Measurements from ENCODE around the gene XXYLT1.

XXYLT1 gene

DNA sequence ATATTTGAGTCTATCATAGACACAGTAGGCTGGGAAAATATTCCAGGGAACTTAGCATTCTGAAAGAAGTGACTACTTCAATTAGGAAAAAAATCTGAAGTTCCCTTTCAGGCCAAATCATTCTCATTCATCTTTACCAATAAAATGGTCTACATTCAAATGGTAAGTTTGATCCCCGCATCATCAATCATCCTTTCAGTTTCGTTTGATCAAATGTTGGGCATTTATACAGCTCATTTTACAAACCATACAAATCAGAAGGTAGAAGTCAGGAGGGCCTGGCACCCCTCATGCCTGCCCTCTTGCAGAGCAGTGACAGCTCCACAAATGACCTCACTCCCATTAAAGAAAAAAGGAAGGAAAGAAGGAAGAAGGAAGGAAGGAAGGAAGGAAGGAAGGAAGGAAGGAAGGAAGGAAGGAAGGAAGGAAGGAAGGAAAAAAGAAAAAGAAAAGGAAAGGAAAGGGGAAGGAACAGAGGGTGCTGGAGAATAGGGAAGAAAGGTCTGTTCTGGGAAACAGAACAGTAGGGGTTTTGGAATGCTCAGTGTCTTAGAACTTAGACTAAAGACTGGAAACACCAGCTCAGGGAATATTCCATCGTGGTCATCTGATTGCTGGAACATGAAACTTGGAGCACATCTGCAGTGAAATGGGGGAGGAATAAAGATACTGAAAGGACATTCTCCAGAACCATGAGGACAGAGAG lies 86.1 kb downstream of the XXYLT1 start:
- no peak for DNase-seq (ENCODE audit: low read depth in 2 of 2)

DNA sequence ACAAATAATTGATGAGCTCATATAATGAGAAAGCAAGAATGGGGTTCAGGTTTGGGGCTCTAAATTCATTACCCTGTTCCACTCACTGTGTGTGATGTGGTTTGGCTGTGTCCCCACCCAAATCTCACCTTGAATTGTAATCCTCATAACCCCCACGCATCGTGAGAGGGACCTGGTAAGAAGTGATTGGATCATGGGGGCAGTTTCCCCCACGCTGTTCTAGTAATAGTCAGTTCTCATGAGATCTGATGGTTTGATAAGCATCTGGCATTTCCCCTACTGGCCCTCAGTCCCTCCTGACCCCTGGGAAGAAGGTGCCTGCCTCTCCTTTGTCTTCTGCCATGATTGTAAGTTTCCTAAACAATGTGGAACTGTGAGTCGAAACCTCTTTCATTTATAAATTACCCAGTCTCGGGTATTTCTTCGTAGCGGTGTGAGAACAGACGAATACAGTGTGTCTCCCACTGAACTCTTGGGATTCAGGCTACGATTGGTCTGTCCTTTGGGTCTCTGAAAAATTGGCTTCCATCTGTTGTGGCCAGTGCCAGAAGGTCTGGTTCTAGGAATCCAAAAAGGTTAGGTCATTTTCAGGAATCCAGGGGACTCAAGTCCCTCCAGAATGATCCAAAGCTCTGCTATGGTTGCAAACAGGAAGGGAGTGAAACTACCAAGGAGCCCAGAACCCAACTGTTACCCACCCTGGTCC lies 87.7 kb downstream of the XXYLT1 start:
- no peak for DNase-seq (ENCODE audit: low read depth in 2 of 2)

DNA sequence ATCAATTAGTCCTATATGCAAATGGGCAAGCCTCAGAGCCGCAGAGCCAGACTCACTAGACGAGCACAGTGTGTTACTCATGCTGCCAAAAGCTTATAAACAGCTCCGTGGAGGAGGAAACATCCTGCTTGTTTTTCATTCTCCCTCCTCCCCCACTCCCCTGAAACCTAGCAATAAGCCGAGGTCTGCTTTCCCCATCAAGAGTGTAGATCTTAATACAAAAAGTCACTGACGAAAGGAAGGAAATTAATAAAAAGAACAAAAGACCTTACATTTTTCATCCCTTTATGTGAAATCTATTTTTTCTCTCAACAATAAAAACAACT lies 88.5 kb downstream of the XXYLT1 start:
- DNase-seq (ENCODE audit: low read depth in 2 of 2), result no peak

DNA sequence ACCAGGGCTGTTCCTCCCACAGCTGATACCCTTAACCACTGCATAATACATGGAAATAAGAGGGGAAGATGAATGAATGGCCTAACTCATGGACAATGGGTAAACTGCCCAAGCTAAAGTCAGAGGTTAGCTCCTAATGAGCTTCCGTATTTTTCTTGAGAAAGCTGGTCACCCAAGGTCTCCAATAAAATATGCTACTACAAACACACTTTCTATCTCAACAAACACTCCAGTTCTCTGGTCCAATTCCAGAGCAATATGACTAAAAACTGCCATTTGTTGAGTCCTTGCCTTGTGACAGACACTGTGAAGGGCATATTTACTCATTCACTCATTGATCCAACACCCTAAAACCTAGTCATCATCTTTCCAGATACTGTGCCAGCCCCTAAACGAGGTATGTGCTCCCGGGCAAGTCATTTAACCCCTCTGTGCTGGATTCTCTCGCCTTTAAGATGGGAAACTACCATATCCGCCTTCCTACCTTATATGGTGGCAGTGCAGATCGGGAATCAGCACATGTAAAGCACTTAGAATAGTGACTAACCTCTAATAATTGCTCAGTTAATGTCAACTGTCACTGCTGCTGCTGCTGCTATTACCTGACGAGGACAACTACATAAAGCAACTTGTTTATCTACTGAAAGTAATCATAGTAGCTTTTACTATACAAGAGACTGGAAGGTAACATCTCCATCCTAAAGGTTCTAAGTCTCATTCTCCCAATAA lies 89.1 kb downstream of the XXYLT1 start:
- no peak for DNase-seq (ENCODE audit: low read depth in 2 of 2)

DNA sequence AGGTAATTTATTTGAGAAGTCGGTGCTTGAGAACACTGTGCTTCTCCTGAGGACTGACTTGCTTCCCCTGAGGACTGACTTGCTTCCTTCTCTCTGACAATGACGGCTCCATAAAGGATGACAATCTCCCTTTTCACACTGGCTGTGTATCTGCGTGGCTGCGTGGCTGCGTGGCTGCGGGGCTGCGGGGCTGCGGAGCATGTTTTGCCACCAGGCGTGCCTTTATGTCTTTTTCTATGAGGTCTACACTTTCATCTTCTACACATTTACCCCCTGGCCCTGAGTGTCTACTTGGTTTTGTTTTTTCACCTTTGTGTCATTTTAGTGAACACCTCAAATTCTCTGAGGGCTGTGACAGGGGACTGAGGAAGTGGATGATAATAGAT lies 89.9 kb downstream of the XXYLT1 start:
- DNase-seq (ENCODE audit: low read depth in 2 of 2), result no peak

DNA sequence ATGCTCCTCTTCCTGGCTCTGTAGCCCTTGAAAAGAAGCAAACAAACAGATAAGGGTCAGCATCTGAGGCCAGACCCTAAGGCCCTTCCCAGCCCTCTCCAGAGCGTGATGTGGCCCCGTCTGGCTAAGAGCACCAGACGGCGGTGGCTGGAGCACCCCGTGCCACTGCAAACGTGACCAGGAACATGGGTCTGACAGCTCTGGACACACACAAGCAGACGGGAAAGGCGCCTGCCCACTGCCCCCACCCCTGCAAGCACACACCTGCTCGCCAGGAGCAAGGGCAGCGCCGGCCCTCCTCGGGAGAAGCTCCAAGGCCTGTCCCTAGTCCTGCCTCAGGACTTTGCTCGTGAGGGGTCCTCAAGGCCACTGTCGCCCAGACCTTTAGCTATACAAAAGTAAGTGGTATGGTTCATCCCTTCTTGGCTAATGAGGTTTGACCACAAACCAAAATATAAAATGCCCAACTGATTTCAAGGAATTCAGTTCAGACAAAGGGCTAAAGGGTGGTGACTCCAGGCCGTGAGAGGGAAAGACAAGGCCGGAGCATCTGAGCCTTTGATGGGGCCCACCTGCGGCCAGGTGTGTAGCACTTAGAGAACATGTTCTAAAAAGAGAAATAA lies 90.4 kb downstream of the XXYLT1 start:
- DNase-seq (ENCODE audit: low read depth in 2 of 2), result no peak

DNA sequence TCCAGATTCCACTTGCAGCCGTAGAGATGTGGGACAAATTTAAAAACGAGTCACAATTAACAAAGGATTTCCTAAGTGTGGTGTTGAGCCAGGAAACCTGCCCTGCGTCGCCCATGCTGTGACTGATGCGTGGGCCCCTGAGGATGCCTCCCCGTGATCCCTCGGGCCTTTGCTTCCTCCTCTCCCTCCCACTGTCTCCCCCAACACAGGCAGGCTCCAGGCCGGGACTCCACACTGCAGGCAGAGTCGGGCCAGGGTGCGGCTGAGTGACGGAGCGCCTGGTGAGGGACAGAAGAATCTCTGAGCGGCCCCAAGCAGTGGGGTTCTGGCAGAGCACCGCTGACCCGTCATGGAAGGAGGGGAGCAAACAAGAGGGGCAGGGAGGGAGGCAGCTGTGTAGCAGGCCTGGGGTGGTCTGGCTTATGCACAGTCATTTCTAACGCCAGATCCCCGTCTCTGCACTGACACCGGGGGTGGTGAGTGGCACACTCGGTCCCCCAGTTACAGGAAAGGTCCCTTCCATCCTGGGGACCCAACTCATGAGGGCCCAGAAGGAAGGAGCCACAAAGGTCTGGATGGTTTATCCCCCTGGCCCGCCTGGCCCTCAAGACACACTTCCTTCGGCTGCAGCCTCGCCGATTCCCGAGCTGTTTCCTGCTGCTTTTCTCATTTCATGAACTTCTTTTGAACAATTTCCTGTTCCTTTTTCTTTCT lies 91.0 kb downstream of the XXYLT1 start:
- no peak for DNase-seq (ENCODE audit: low read depth in 2 of 2)

DNA sequence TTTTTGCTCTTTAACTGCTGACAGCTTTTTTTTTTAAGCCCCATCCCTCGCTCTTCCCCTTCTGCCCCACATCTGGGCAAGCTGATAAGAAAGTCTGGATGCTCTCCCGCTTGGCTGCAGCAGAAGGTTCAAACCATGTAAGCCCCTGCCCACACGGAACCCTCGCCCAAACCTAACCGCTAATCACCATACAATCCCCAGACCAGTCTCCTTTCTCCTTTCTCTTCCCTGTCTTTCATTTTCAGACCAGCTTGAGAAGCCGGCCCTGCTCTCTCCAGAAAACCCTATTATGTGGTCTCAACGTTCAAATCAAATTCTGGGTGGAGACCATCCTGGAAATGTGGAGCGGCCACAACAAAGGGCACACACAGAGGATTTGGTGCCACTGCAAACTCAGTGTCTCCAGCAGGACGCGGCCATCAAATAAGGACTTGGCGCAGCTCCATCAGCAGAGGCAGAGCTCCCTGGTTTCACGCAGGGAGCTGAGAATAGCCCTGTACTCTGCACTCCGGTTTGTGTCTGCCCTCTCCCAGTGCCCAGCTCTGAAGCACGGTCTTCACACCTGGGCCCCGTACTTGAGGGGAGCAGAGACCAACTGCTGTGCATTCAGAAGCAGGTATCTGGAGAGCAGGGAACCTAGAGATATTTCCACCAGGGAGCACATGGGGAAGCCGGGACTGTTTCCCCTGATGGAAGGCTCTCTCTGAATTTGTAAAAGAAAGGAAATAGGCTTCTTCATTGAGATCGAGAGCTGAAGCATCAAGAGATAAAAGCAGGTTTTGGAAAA lies 92.6 kb downstream of the XXYLT1 start:
- DNase-seq (ENCODE audit: low read depth in 2 of 2), result no peak

DNA sequence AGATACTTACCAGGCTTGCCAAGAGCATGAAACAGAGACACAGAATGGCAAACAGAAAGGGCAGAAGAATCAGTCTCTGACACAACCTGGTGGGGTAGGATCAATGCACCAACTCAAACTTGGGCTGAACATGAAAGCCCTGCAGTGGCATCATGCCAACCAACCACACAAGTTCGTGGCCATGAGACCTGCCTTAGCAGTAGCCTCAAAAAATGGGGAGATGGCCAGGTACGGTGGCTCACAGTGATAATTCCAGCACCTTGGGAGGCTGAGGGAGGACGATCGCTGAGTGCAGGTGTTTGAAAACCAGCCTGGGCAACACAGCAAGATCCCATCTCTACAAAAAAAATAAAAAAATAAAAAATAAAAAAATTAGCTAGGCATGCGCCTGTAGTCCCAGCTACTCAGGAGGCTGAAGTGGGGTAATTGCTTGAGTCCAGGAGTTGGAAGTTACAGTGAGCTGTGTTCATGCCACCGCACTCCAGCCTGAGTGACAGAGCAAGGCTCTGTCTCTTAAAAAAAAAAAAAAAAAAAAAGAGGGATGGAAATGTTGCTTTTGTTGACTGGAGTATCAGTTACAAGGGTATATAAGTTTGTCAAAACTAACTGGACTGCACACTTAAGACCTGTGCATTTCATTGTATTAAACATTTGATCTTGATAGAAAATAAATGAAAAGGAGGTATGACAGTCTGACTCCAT lies 93.4 kb downstream of the XXYLT1 start:
- DNase-seq (ENCODE audit: low read depth in 2 of 2), result no peak

DNA sequence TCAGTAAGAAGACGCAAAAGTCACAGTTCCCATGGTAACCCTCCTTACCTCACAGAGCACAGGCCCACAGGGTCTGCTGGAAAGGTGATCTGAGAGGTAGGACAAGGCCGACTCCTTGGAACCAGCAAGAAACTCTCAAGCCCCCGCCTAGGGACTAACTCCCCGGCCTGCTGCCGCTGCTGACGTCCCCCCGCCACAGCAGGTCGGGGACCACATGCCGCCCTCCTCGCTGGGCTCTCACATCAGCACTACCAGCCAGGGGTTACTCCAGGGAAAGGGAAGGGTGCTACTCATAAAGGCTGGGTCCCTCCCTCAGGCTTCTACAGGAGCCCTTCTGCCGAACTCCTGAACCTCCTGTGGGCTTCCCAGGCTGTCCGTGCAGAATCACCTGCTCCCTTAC lies 94.2 kb downstream of the XXYLT1 start:
- no peak for DNase-seq (ENCODE audit: low read depth in 2 of 2)

DNA sequence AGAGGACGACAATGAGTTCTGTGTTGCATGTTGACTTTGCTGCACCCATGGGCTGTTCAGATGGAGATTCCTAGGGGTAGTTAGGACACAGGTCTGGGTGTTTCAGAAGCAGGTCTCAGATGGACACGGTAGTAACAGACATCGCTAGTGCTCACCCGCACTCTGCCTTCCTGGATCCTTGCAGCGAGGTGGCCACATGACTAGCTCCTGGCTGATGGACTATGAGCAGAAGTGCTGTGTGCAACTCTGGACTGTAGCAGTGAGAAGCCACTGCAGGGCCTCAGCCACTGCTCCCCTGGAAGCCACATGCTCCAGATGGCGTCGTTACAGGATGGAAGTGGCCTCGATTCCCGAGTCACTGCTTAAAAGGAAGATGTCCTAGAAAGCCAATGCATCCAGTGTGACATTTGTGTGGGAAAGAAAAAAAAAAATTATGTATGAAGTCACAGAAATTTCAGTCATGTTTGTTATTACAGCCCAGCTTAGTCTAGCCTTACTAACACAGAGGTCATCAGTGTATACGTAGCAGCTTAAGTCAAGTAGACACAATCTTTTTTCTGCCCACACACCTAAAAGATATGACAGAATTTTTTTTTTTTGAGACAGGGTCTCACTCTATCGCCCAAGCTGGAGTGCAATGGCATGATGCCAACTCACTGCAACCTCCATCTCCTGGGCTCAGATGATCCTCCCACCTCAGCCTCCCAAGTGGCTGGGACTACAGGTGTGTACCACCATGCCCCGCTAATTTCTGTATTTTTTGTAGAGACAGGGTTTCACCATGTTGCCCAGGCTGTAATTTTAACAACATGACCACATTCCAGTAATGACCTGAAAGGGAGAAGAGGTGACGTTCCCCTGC lies 95.3 kb downstream of the XXYLT1 start:
- no peak for DNase-seq (ENCODE audit: low read depth in 2 of 2)

DNA sequence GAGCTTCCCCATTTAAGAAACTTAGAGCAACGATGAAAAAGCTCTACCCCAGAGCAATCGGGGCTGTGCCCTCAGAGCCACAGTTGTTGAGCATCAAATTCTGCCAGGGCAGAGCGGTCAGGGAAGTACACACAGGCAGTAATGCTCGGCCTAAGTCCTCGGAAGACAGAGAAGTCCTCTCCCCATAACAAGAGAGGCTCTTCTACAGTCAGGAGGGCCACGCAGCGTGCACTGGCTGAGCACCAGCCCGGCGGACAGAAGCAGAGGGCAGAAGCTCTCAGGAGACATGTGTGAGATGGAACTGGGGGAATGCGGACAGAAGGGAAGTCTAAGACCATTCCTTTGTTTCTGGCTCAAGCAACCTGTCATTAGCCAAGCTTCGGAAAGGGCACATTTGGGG lies 95.9 kb downstream of the XXYLT1 start:
- DNase-seq (ENCODE audit: low read depth in 2 of 2), result no peak

DNA sequence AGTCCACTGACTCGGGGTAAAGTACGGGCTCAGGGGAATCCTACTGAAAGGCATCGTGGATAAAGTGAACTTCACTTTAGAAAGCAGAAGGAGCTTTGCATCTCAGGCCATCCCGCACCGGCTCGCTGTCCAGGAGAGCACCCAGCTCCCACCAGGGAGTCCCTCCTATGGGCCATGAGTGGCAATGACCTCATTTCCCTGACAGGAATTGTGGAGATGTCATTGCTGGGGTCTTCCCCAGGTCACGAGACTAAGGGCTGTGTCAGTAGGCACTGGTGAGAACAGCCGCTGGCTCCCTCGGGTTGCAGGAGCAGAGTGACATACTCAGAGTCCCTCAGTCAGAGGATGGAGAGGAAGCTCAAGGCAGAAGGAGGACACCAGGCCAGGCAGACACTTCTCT lies 97.3 kb downstream of the XXYLT1 start:
- no peak for DNase-seq (ENCODE audit: low read depth in 2 of 2)

DNA sequence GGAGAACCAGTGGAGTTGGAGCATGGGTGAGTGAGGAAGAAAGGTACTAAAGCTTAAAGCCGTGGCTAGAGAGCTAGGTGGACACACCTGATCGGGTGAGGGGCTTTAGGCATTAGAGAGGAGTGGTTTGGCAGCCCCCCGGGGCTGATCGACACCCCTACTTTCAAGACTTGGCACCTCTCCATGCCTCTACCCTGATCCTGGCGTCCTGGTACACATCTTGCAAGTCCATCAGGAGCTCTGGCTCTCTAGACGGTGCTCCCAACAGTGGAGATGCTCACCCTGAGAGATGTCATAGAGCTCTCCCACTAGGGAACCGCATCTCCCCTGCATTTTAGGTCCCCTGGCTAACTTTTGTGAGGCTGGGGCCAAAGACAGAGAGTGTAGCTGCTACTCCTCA lies 98.1 kb downstream of the XXYLT1 start:
- no peak for DNase-seq (ENCODE audit: low read depth in 2 of 2)

DNA sequence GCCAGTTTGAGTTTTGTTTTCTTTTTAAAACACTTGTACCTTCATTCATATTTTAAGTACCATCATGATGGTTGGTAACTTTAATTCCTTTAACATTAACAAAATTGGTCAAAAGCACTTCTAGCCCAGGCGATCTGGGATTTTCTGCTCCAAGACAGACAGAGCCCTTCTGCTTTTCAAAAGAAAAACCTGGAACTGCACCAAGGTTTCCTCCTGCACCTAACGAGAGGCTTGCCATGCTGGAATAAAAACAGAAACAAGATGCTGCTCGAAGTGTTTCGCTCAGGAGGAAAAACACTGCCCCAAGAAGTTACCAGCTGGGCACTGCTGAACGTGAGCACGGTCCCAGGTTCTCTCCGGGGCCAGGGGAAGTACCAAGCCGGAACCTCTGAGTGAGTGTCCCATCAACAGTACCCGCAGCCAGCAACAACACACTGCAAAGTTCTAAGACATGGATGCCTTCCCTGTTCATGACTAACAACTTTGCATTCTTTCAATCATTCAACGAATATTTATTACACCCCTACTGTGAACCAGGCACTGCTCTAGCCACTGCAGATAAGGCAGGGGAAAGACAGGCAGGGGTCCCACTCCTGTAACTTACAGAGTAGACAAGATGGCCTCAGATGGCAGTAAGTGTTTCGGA lies 98.8 kb downstream of the XXYLT1 start:
- DNase-seq (ENCODE audit: low read depth in 2 of 2), result no peak

DNA sequence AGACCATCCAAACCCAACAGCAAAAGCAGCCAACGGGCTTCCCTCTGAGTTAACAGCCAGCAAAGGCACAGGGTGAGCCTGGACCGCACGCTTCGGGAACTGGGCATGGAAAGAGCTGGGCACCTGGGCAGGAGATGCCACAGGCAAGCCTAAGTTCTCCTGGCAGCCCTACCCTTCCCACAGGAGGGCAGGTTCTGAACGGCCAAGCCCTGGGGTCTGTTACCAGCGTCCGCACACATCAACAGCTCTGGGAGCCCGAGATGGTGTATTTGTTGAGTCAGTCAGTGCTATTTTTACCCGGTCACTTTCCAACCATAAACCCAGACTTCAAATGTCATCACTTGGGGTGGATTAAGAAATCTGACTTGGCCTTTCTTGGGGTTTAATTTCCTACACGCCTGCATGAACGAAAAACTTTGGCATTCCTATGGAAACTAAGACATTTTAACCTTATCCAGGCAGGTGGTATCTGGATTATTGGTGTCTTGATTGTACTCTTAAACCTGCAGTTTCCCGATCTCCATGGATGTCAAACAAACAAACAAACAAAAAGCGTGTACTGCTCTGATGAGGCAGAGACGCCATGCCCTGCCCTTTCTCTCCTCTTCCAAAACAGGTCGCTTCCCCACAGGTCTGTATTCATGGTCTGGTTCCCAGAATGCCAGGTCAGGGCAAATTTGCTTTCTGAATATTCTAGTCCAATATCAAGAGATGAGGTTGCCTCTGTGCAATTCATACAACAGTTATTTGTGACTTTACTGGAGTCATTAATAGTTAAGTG lies 99.7 kb downstream of the XXYLT1 start:
- no peak for DNase-seq (ENCODE audit: low read depth in 2 of 2)

DNA sequence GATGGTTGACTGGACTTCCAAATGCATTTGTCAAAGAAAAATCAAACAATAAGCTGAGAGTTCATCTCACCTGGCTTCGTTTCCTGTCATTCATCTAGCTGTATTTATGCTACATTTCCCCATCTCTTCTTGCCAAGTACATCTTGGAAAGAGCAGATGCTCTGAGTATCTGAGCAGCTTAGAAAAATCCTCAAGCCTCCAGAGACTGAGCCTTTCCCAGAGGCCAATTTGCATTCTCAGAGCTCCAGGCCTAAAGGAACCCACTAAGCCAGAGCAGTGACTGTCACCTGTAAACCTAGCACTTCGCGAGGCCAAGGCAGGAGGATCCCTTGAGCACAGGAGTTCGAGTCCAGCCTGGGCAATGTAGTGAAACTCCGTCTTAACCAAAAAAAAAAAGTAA lies 100.5 kb downstream of the XXYLT1 start:
- DNase-seq (ENCODE audit: low read depth in 2 of 2), result no peak

DNA sequence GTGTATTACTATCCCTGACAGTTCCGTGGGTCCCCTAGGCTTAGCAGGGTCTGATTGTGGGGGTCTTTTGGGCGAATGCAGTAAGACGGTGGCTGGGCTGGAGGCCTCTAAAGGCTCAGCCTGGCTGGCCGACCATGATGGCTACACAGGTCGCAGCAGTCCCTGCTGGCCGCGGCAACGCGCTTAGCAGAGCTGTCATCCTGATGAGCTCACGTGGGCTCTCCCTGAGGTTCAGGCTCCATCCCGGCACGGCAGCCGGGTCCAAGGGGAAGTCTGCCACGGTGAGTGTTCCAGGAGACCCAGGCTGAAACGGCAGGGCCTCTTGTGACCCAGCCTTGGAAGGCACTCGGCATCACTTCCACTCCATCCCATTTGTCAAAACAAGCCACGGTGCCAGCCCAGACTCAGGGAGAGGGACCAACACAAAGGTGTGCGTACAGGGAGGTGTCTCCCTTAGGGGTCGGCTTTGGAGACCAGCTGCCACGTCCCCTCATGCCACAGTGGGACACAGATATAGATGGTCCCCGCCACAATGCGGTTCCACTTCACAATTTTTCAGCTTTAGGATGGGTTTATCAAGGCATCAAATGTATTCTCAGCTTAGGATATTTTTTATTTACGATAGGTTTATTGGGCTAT lies 101.8 kb downstream of the XXYLT1 start:
- no peak for DNase-seq (ENCODE audit: low read depth in 2 of 2)

All from stimulated activated CD8-positive, alpha-beta memory T cell treated with anti-CD3 and anti-CD28 coated beads, Interleukin-7, amount 100 ng/mL, for 4 hours (primary cell).